Naive thymus-derived CD8-positive, alpha-beta T cell (primary cell): ENCODE data around the gene TXNDC12. TPM values are rescaled to one million over a fixed set of nuclear protein-coding genes. Genes with fewer than 3 reads are reported as not detected.

Source experiments
- ATAC-seq, 2 donors: fragments of 150-1000 bp; cut with Tn5 transposase in 1 of 2; sonication (Bioruptor Pico), chemical (Tn5 transposase) in 1 of 2; 1 replicate in 1 of 2; 2 replicates in 1 of 2; pipeline ENCODE4 v1.10.0; 2021; ENCODE audit warnings: mild to moderate bottlenecking in 2 of 2, moderate library complexity in 2 of 2
- POLR2A ChIA-PET: fragments of 350-600 bp; sonication (Branson Sonifier 250); formaldehyde crosslinking; loops from one replicate; lab custom pipeline; 2021; ENCODE audit warnings: antibody characterized with exemption; lab: Charles Lee
- DNase-seq, 10 donors: peaks; one replicate each; pipeline versions ENCODE4 v3.0.0 to v3.0.0-alpha.2; 2020 to 2022
- H3K27ac Mint-ChIP-seq, 10 donors: one replicate each; pipeline ENCODE4 v1.8.0; 2020 to 2022; ENCODE audit warnings: mild to moderate bottlenecking in 10 of 10, mixed read lengths in 10 of 10, moderate library complexity in 4 of 10, inconsistent platforms in 1 of 10
- H3K27me3 Mint-ChIP-seq, 5 donors: one replicate each; pipeline ENCODE4 v1.8.0; 2021 to 2022; ENCODE audit warnings: mixed read lengths in 5 of 5
- H3K36me3 Mint-ChIP-seq, 3 donors: one replicate each; pipeline ENCODE4 v1.8.0; 2020 to 2022; ENCODE audit warnings: mixed read lengths in 3 of 3, mild to moderate bottlenecking in 2 of 3, inconsistent platforms in 1 of 3
- H3K4me1 Mint-ChIP-seq, 4 donors: one replicate each; pipeline ENCODE4 v1.8.0; 2021 to 2022; ENCODE audit warnings: mixed read lengths in 4 of 4
- H3K4me3 Mint-ChIP-seq, 10 donors: one replicate each; pipeline ENCODE4 v1.8.0; 2020 to 2022; ENCODE audit warnings: mild to moderate bottlenecking in 10 of 10, mixed read lengths in 10 of 10, moderate library complexity in 6 of 10, inconsistent platforms in 1 of 10
- H3K9me3 Mint-ChIP-seq, 9 donors: one replicate each; pipeline ENCODE4 v1.8.0; 2020 to 2022; ENCODE audit warnings: mixed read lengths in 9 of 9, mild to moderate bottlenecking in 3 of 9, inconsistent platforms in 1 of 9, moderate library complexity in 1 of 9
- polyA plus RNA-seq, 3 donors: library from polyadenylated mRNA; unstranded; fragments of 300-500 nt; fragmentation: Illumina TruSeq; gene quantifications; one replicate each; pipeline ENCODE4 v1.2.3, GENCODE V29; 2021
- total RNA-seq, 8 experiments: library from RNA in 2 of 8; stranded (reverse) in 2 of 8; gene quantifications; one replicate each; pipeline ENCODE4 v1.2.3 and lab custom pipeline; 2021 to 2026

The TXNDC12 gene
- total and polyA plus RNA-seq, 5 experiments from 2014 or later, result 34.3 to 95.3 (median 77.9) TPM

DNA sequence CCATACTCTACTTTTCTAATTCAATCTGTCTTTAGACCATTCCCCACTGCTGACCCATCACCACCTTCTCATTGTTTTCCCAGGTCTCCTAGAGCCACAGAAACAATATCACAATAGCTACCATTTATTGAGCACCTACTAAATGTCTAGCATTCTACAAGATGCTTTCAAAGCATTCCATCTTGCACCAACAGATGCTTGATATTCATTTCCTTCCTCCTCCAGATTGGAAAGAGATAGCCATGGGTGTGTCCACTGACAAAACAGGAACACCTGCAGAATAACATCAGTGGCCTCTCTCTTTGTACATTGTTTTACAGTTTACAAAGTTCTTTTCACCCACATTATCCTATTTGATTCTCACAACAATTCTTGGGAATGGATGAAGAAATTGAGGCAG lies 66.7 kb downstream of the TXNDC12 start:
- H3K36me3 Mint-ChIP-seq, result no peaks in the 10 kb centered on the region
- H3K4me1 Mint-ChIP-seq, result peaks cover 10 to 24% (median 19%) of the 10 kb centered on the region in 4 donors
- H3K27ac Mint-ChIP-seq, result peak overlapping the region in 1 of 10 donors; percentile 2
- peak overlapping the region in 7 of 10 donors; percentile 3 to 84 (median 43) for H3K4me3 Mint-ChIP-seq
- ATAC-seq (no peak), DNase-seq (no peak)
- H3K27me3 Mint-ChIP-seq, result peaks cover 14 to 22% (median 20%) of the 10 kb centered on the region in 5 donors
- POLR2A ChIA-PET, result no interaction called here
- no peaks in the 10 kb centered on the region for H3K9me3 Mint-ChIP-seq

- Mint-ChIP-seq H3K36me3 (no peaks in the 10 kb centered on the region), H3K27me3 (peaks cover 0 to 9% (median 5%) of the 10 kb centered on the region in 5 donors), H3K27ac (peak overlapping the region in 3 of 10 donors; percentile 65 to 82 (median 79)), H3K9me3 (no peaks in the 10 kb centered on the region), H3K4me1 (peaks cover 10 to 20% (median 13%) of the 10 kb centered on the region in 4 donors), H3K4me3 (no peak overlapping the region)
- ATAC-seq (no peak), DNase-seq (no peak)
- POLR2A ChIA-PET, result no interaction called here
These were observed 68.3 kb downstream of the TXNDC12 start for GRCh38 chr1:51986718-51987117.

GRCh38 chr1:51982161-51982560 lies 72.8 kb downstream of the TXNDC12 start:
- Mint-ChIP-seq H3K4me3 (no peak overlapping the region), H3K9me3 (no peaks in the 10 kb centered on the region)

GRCh38 chr1:51981555-51981954 lies 73.4 kb downstream of the TXNDC12 start:
- DNase-seq, result no peak
- no peak overlapping the region for H3K4me3 Mint-ChIP-seq
- H3K36me3 Mint-ChIP-seq, result no peaks in the 10 kb centered on the region

More at GRCh38 chr1:51982161-51982560, 72.8 kb downstream of the TXNDC12 start:
- no peak overlapping the region for H3K27ac Mint-ChIP-seq
- POLR2A ChIA-PET, result no interaction called here
- no peak for DNase-seq
- no peak for ATAC-seq
- H3K27me3 Mint-ChIP-seq, result peaks cover 0 to 1% (median 0%) of the 10 kb centered on the region in 5 donors
- no peaks in the 10 kb centered on the region for H3K36me3 Mint-ChIP-seq
- H3K4me1 Mint-ChIP-seq, result peaks cover 0 to 1% (median 0%) of the 10 kb centered on the region in 4 donors

GRCh38 chr1:51978099-51978498 lies 76.9 kb downstream of the TXNDC12 start:
- no peaks in the 10 kb centered on the region for H3K4me1 Mint-ChIP-seq
- H3K4me3 Mint-ChIP-seq, result no peak overlapping the region
- H3K27me3 Mint-ChIP-seq, result peaks cover 0 to 1% (median 0%) of the 10 kb centered on the region in 5 donors
- no peak overlapping the region for H3K27ac Mint-ChIP-seq
- POLR2A ChIA-PET, result no interaction called here
- DNase-seq (no peak), ATAC-seq (no peak)
- no peaks in the 10 kb centered on the region for H3K9me3 Mint-ChIP-seq
- H3K36me3 Mint-ChIP-seq, result no peaks in the 10 kb centered on the region

More at GRCh38 chr1:51981555-51981954, 73.4 kb downstream of the TXNDC12 start:
- Mint-ChIP-seq H3K27me3 (peaks cover 0 to 1% (median 0%) of the 10 kb centered on the region in 5 donors), H3K27ac (no peak overlapping the region), H3K9me3 (no peaks in the 10 kb centered on the region), H3K4me1 (peaks cover 0 to 1% (median 0%) of the 10 kb centered on the region in 4 donors)
- POLR2A ChIA-PET, result no interaction called here
- ATAC-seq, result no peak

- no peaks in the 10 kb centered on the region for H3K9me3 Mint-ChIP-seq
- POLR2A ChIA-PET, result no interaction called here
- no peak overlapping the region for H3K27ac Mint-ChIP-seq
- no peaks in the 10 kb centered on the region for H3K4me1 Mint-ChIP-seq
- H3K27me3 Mint-ChIP-seq, result peaks cover 0 to 1% (median 0%) of the 10 kb centered on the region in 5 donors
- H3K36me3 Mint-ChIP-seq, result no peaks in the 10 kb centered on the region
- ATAC-seq (no peak), DNase-seq (no peak)
- H3K4me3 Mint-ChIP-seq, result no peak overlapping the region
These were observed 78.0 kb downstream of the TXNDC12 start for GRCh38 chr1:51976846-51977602.

DNA sequence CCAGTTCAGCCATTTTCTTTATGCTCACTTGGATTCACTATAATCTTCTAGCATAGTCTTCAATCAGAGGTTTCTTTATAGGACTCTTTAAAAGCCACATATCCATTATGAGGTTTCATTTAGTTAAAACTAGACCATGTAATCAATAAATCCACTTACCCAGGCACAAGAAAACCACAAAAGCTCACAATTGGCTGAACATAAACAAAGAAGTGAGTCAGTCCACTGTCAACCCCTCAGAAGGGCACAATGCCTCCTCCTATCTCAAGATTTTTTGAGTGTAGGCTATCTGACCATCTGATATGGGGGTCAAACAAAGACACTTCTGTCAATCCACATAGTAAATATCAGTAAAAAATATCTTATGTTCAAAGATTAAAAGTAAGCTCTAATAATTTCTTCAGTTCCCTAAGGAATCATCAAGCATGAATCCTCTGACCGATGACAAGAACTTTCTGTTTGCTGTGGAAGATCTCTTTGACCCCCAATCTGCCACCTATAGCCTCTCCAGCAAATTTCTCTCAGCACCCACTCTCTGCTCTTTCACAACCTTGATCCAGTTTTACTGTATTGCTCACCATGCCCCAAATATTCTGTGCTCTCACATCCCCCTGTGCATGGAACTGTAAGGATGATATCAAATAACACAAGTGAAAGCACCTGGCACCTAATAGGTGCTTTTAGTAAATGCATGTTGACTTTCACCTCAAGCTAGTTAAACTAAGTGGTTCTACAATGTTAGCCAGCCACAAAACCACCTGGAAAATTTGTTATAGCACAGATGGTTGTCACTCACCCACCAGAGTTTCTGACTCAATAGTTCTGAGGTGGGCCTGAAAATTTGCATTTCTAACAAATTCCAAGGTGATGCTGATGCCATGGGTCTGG lies 81.2 kb downstream of the TXNDC12 start:
- H3K27me3 Mint-ChIP-seq, result peaks cover 0 to 8% (median 3%) of the 10 kb centered on the region in 5 donors
- no peak for ATAC-seq

More for the DNA sequence above, 81.2 kb downstream of the TXNDC12 start:
- Mint-ChIP-seq H3K27ac (no peak overlapping the region), H3K36me3 (no peaks in the 10 kb centered on the region), H3K4me3 (no peak overlapping the region), H3K4me1 (no peaks in the 10 kb centered on the region), H3K9me3 (no peaks in the 10 kb centered on the region)
- POLR2A ChIA-PET, result no interaction called here
- no peak for DNase-seq

Other genes with a start within 250 kb of the TXNDC12 start
- 100 to 1,000 TPM; 137 to 145 TPM for gene NRDC, start 176.5 kb downstream of the TXNDC12 start, total RNA-seq
- 10 to 100 TPM; 54.8 to 70.1 (median 63.3) TPM for gene NRDC, start 176.5 kb downstream of the TXNDC12 start, polyA plus RNA-seq
- under 1 TPM; 0.05 TPM for gene RAB3B, start 64.5 kb downstream of the TXNDC12 start, total RNA-seq
- gene RAB3B, start 64.5 kb downstream of the TXNDC12 start, polyA plus RNA-seq, result under 1 TPM in 1 of 3 donors, not detected in 2; 0.01 TPM
- 10 to 100 TPM; 16.9 to 19.5 TPM for gene KTI12, start 21.4 kb downstream of the TXNDC12 start, total RNA-seq
- gene KTI12, start 21.4 kb downstream of the TXNDC12 start, polyA plus RNA-seq, result 10 to 100 TPM; 42.2 to 47.5 (median 44.0) TPM
- 10 to 100 TPM; 33.1 to 38.2 TPM for gene BTF3L4, start 1.1 kb upstream of the TXNDC12 start, total RNA-seq
- gene BTF3L4, start 1.1 kb upstream of the TXNDC12 start, polyA plus RNA-seq, result 10 to 100 TPM; 61.9 to 71.0 (median 68.4) TPM
- gene ZFYVE9, start 86.9 kb upstream of the TXNDC12 start, total RNA-seq, result 10 to 100 TPM; 12.8 to 14.7 TPM
- gene ZFYVE9, start 86.9 kb upstream of the TXNDC12 start, polyA plus RNA-seq, result 1 to 10 TPM; 1.5 to 4.3 (median 2.9) TPM